ENCODE measurements around the gene PLCL1.

- TF ChIP-seq CTCF (conservative IDR thresholded peaks at IDR 0.05 in 1 of 2, IDR thresholded peaks at IDR 0.05 in 1 of 2; ENCODE audit: extremely low read depth in 1 of 2, insufficient read depth in 1 of 2, low read depth in 1 of 2, low read length in 2 of 2) (no peak), EZH2 (IDR thresholded peaks at IDR 0.05; ENCODE audit: borderline replicate concordance, low read length) (no peak)
Observed at GRCh38 chr2:198113316-198113715, 308.9 kb downstream of the PLCL1 start.
